Mesenteric fat pad (tissue), 1 donor: ENCODE results near the gene KIRREL3. TPM values are rescaled to one million over a fixed set of nuclear protein-coding genes. Genes with fewer than 3 reads are reported as not detected.

Source experiments
- DNase-seq: peaks from one replicate; pipeline ENCODE4 v3.0.0-alpha.2; 2020; ENCODE audit warnings: low spot score
- total RNA-seq: library from RNA; stranded (reverse); fragmentation: NEBNext Ultra II Directional; extraction: Animal tissue kit (Norgen Biotek cat#: 25700); gene quantifications from one replicate; pipeline ENCODE4 v1.2.1, GENCODE V29; 2021
- donor health status: DM: yes; HTN: yes; CAD: no.

Gene KIRREL3
- total RNA-seq, 1 donor from 2014 or later, result 0.13 TPM

DNA sequence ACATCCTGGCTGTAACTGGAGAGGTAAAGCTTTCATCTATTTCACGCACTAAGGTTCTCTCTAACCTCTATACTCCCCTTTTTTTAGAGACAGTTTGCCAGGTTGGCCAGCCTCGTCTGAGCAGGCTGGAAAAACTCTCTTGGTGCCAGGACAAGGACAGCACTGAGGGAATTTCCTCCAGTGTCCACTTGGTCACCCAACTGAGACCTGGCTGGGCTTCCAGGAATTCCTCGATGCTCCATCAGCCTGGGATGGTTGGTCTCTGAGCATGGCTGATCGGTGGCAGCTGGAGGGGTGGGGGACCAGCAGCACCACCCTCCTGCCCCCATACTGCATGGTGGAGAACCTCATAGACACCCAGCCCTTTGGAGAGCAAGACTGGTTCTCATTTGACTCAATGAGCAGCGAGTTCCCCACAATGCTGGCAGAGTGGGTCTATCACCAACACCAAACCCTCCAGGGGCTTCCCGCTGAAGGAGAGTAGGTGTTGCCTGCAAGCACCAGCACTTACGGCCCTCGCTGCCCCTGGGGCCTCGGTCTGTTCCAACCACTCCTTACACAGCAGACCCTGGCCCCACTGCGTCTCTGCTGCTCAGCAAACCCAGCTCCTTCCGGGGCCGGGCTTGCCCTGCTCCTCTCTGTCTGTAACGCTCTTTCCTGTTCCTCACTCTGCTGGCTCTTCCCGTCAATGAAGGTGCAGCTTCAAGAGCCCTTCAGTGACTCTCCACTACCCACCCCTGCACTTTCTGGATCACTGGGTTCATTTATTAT lies 522.9 kb downstream of the KIRREL3 start:
- no peak for DNase-seq

DNA sequence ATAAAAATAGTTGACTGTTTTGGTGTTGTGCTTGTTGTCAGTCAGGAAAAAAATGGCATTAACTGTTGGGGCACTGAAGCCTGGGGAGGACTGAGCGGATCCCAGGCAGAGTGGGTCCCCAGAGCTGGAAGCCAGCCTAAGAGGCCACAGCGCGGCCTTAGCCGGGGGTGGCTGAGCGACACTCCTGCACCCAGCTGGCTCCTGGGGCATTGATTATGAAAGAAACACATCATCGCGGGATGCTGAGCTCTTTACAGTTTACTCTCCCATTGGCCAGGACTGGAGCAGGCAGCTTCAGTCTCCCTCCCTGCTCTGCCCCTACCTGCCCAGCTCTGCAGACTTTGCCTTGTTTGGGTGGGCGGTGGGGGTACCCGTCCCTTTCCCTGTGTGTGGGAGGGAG lies 523.6 kb downstream of the KIRREL3 start:
- DNase-seq, result no peak

DNA sequence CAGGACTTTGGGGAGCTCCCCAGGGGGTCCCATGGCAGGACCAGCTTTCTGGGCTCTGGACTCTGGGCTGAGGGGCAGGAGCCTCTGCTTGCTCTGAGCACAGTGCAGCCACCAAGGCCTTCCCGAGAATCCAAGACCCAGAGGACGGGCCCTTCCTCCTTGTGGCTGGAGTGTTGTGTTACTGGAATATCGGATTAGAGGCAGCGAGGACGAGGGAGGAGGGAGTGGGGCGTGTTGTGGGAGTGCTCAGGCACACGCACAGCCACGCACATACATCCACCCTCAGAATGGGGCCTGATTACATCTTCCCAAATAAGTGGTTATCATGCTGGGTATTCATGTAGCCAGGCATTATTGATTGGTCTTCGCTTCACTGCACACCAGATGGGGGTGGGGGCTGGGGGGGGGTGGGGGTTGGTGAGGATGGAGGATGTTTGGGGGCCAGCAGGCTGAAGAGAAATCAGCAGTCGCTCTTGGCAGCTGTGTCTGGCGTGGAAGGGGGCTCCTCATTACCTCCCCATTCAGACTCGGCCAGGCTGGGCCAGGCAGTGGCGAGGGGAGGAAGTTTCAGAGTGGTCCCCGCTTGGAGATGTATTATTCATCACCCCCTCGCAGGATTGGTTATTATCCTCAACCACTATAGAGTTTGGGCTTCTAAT lies 524.2 kb downstream of the KIRREL3 start:
- DNase-seq, result no peak

- DNase-seq, result no peak
These were observed 525.3 kb downstream of the KIRREL3 start for GRCh38 chr11:126475014-126475991.

DNA sequence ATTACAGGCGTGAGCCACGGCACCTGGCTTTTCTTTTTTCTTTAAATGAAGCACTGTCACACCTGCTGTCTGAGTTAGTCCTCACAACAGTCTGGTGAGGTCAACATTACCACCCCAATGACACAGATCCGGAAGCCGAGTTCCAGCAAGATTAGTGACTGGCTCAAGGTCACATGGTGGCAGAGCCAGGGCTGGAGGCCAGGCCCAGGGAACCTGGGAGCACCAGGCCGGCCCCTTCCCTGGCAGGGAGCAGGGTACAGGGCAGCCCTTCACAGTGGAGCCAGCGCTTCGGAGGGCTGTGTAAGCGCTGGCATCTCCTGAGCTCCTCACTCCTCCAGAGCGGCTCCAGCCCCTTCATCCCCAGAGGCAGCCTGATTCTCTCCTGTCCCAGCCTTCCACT lies 526.4 kb downstream of the KIRREL3 start:
- no peak for DNase-seq

DNA sequence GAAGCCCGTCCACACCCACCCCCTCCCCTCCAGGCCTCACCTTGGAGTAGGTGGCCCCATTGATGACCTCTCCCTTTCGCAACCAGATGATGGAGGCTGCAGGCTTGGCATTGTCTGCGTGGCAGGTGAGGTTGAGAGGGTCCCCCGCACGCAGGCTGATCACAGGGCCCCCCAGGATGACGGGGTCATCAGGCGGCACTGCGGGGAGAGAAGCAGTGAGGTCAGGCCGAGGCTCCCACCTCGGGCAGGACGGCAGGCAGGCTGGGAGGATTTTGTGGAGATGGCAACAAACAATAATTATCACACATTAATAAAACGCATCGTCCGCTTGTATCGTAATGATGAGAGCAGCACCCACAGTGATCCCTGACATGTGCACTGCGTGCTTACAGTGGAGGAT lies 527.3 kb downstream of the KIRREL3 start:
- no peak for DNase-seq

GRCh38 chr11:126469311-126469710 lies 531.3 kb downstream of the KIRREL3 start:
- DNase-seq, result no peak

DNA sequence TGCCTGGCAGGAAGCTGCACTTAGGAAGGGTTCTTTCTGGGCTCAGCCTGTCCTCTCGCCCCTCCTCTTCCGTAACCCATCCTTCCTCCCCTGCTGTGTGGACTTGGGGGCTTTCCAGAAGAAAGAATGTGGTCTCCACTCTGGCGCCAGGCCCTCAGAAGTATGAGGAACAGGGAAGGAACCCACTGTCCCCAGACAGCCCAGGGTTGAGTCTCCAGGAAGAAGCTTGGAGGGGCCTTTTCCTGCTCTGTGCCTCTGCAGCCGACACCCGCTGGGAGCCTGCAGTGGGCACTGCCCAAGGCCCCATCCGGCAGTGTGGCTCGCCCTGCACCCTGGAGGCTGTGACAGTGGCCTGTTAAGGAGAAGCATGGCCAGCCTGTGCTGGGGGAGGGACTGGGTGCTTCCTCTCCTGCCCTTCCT lies 532.5 kb downstream of the KIRREL3 start:
- no peak for DNase-seq

- no peak for DNase-seq
These were observed 533.1 kb downstream of the KIRREL3 start for GRCh38 chr11:126467471-126467870.

GRCh38 chr11:126467046-126467370 lies 533.6 kb downstream of the KIRREL3 start:
- DNase-seq, result no peak

- DNase-seq, result no peak
These were observed 534.1 kb downstream of the KIRREL3 start for GRCh38 chr11:126466236-126467045.

GRCh38 chr11:126465573-126466188 lies 534.9 kb downstream of the KIRREL3 start:
- DNase-seq, result no peak

GRCh38 chr11:126464796-126465195 lies 535.8 kb downstream of the KIRREL3 start:
- no peak for DNase-seq

DNA sequence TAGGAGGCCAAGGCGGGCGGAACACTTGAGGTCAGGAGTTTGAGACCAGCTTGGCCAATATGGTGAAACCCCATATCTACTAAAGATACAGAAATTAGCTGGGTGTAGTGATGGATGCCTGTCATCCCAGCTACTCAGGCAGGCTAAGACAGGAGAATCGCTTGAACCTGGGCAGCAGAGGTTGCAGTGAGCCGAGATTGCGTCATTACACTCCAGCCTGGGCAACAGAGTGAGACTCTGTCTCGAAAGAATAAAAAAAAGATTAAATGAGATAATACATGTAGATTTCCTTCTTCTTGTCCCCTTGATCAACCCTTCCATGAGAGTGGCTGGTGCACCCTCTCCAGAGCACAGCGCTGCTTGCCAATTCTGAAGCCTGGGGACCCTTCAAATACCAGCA lies 538.1 kb downstream of the KIRREL3 start:
- DNase-seq, result no peak

DNA sequence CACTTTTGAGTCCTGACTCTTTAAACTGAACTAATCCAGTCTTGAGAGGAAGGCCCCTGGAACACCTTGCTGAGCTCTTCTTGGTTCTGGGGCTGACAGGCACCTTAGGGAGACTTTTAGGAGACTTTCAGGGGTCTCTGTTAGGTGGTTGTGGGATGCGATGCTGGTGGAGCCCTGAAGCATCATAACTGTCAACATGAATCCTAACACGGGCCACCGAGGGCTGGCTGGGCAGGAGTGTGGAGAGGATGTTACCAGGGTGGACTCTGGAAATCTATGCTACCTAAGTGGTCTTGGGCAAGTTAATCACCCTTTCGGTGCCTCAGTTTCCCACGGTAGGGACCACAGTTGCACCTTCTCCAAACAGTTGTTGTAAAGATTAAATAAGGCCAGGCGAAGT lies 538.6 kb downstream of the KIRREL3 start:
- DNase-seq, result no peak

- DNase-seq, result no peak
These were observed 539.5 kb downstream of the KIRREL3 start for GRCh38 chr11:126461096-126461440.

GRCh38 chr11:126460417-126461095 lies 540.0 kb downstream of the KIRREL3 start:
- no peak for DNase-seq

GRCh38 chr11:126459691-126460281 lies 540.8 kb downstream of the KIRREL3 start:
- DNase-seq, result no peak

DNA sequence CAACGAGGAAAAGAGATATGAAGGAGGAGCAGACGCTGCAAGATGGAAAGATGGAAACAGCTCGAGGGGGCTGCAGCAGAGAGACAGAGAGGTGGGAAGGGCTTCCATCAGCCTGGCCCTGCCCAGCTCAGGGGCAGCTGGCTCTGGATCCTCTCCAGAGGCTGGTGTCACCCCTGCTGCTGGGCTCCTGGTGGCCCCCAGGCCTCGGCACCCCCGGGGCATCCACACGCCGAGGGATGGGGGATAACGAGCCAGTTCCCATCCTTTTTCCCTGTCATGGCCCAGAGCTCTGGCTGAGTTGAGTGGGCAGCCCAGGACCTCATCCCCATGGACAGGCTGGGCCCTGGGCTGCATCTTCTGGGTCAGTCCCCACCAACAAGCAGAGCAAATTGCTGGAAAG lies 542.8 kb downstream of the KIRREL3 start:
- no peak for DNase-seq
